Astrocyte (in vitro differentiated cells and primary cell): ENCODE data around the gene FAM3D. TPM values are rescaled to one million over a fixed set of nuclear protein-coding genes. Genes with fewer than 3 reads are reported as not detected.

Experiments
- DNase-seq: peaks from one replicate; pipeline ENCODE4 v3.0.0-alpha.2; 2010; ENCODE audit warnings: low read depth
- FAIRE-seq: peaks from 2 replicates; lab custom pipeline; 2011; peaks lifted over from hg19 to GRCh38; lab: Jason Lieb, UNC
- H2AFZ ChIP-seq: 2 replicates; pipeline ENCODE4 v1.6.0; 2012; ENCODE audit warnings: low read depth, low read length, inconsistent platforms
- H3K27ac ChIP-seq: 2 replicates; pipeline ENCODE4 v1.5.1; 2011; ENCODE audit warnings: low read depth, low read length, inconsistent platforms
- H3K27me3 ChIP-seq: 2 replicates; pipeline ENCODE4 v1.6.0; 2011; ENCODE audit warnings: low read length, inconsistent platforms; ENCODE audit not compliant: insufficient read depth
- H3K36me3 ChIP-seq: 2 replicates; pipeline ENCODE4 v1.5.1; 2011; ENCODE audit warnings: low read length, inconsistent platforms; ENCODE audit not compliant: insufficient read depth
- H3K4me1 ChIP-seq: 2 replicates; pipeline ENCODE4 v1.5.1; 2011; ENCODE audit warnings: low read length, inconsistent platforms; ENCODE audit not compliant: insufficient read depth
- H3K4me2 ChIP-seq: 2 replicates; pipeline ENCODE4 v1.6.0; 2012; ENCODE audit warnings: low read length, inconsistent platforms
- H3K4me3 ChIP-seq: 2 replicates; pipeline ENCODE4 v1.5.1; 2011; ENCODE audit warnings: low read depth, mild to moderate bottlenecking, low read length, inconsistent platforms; ENCODE audit not compliant: insufficient read depth
- H3K79me2 ChIP-seq: 2 replicates; pipeline ENCODE4 v1.6.0; 2012; ENCODE audit warnings: mild to moderate bottlenecking, low read length, inconsistent platforms; ENCODE audit not compliant: insufficient read depth
- H3K9ac ChIP-seq: 2 replicates; pipeline ENCODE4 v1.6.0; 2012; ENCODE audit warnings: mild to moderate bottlenecking, low read length, inconsistent platforms
- H3K9me3 ChIP-seq: 2 replicates; pipeline ENCODE4 v1.5.1; 2012; ENCODE audit warnings: low read depth, mild to moderate bottlenecking, low read length, inconsistent platforms; ENCODE audit not compliant: insufficient read depth
- H4K20me1 ChIP-seq: 2 replicates; pipeline ENCODE4 v1.6.0; 2012; ENCODE audit warnings: low read length, inconsistent platforms; ENCODE audit not compliant: insufficient read depth
- H3K27ac Mint-ChIP-seq: one replicate; pipeline ENCODE4 v1.8.0; 2021; ENCODE audit warnings: mild to moderate bottlenecking, mixed read lengths; ENCODE audit not compliant: unreplicated experiment
- H3K27me3 Mint-ChIP-seq: one replicate; pipeline ENCODE4 v1.8.0; 2021; ENCODE audit warnings: low read depth, mixed read lengths; ENCODE audit not compliant: unreplicated experiment
- H3K36me3 Mint-ChIP-seq: one replicate; pipeline ENCODE4 v1.8.0; 2021; ENCODE audit warnings: low read depth, mixed read lengths; ENCODE audit not compliant: unreplicated experiment
- H3K4me1 Mint-ChIP-seq: one replicate; pipeline ENCODE4 v1.8.0; 2021; ENCODE audit warnings: low read depth, mixed read lengths; ENCODE audit not compliant: unreplicated experiment
- H3K4me3 Mint-ChIP-seq: one replicate; pipeline ENCODE4 v1.8.0; 2021; ENCODE audit warnings: mild to moderate bottlenecking, moderate library complexity, mixed read lengths; ENCODE audit not compliant: unreplicated experiment
- H3K9me3 Mint-ChIP-seq: one replicate; pipeline ENCODE4 v1.8.0; 2021; ENCODE audit warnings: mild to moderate bottlenecking, mixed read lengths; ENCODE audit not compliant: unreplicated experiment
- CTCF ChIP-seq: IDR thresholded peaks from 2 replicates; pipeline ENCODE4 v1.5.1; 2011; ENCODE audit warnings: low read depth, mild to moderate bottlenecking, inconsistent platforms, low read length, moderate library complexity; ENCODE audit not compliant: insufficient read depth
- EZH2 ChIP-seq: IDR thresholded peaks from 2 replicates; pipeline ENCODE4 v1.6.1; 2012; ENCODE audit warnings: mild to moderate bottlenecking, low read length, inconsistent platforms; ENCODE audit not compliant: insufficient read depth
- total RNA-seq: library from RNA; stranded (reverse); gene quantifications from 2 replicates; pipeline ENCODE4 v1.2.1, GENCODE V29; 2021

Gene FAM3D
- total RNA-seq, 1 donor from 2014 or later, result not detected

GRCh38 chr3:58665405-58665804, 1.2 kb downstream of the FAM3D start:
- no peaks in the 10 kb centered on the region for H3K36me3 Mint-ChIP-seq
- H3K27me3 Mint-ChIP-seq, result peaks cover 34% of the 10 kb centered on the region

GRCh38 chr3:58664611-58665010, 2.0 kb downstream of the FAM3D start:
- Mint-ChIP-seq H3K4me3 (no peak overlapping the region), H3K27ac (no peak overlapping the region), H3K36me3 (no peaks in the 10 kb centered on the region), H3K4me1 (no peaks in the 10 kb centered on the region), H3K9me3 (peaks cover 8% of the 10 kb centered on the region), H3K27me3 (peaks cover 38% of the 10 kb centered on the region)
- H3K27ac ChIP-seq, result no peak overlapping the region
- no peak for TF ChIP-seq CTCF
- FAIRE-seq, result no peak
- H3K36me3 ChIP-seq, result no peaks in the 10 kb centered on the region
- H2AFZ ChIP-seq, result no peak overlapping the region
- H3K9me3 ChIP-seq, result no peaks in the 10 kb centered on the region
- no peaks in the 10 kb centered on the region for H3K27me3 ChIP-seq
- H3K9ac ChIP-seq, result no peak overlapping the region
- H3K79me2 ChIP-seq, result no peaks in the 10 kb centered on the region
- no peak overlapping the region for H3K4me2 ChIP-seq
- no peaks in the 10 kb centered on the region for H4K20me1 ChIP-seq
- no peak for DNase-seq
- H3K4me1 ChIP-seq, result no peaks in the 10 kb centered on the region
- H3K4me3 ChIP-seq, result no peak overlapping the region

More at GRCh38 chr3:58665405-58665804, 1.2 kb downstream of the FAM3D start:
- Histone ChIP-seq H3K27ac (no peak overlapping the region), H4K20me1 (no peaks in the 10 kb centered on the region), H3K27me3 (no peaks in the 10 kb centered on the region), H3K4me2 (no peak overlapping the region), H3K9ac (no peak overlapping the region), H3K36me3 (no peaks in the 10 kb centered on the region), H3K79me2 (no peaks in the 10 kb centered on the region), H2AFZ (no peak overlapping the region), H3K4me3 (no peak overlapping the region), H3K4me1 (no peaks in the 10 kb centered on the region), H3K9me3 (no peaks in the 10 kb centered on the region)
- FAIRE-seq, result no peak
- no peak for DNase-seq
- TF ChIP-seq CTCF (no peak), EZH2 (no peak)
- Mint-ChIP-seq H3K4me3 (no peak overlapping the region), H3K4me1 (no peaks in the 10 kb centered on the region), H3K9me3 (peaks cover 8% of the 10 kb centered on the region), H3K27ac (no peak overlapping the region)

GRCh38 chr3:58661836-58662420, 4.6 kb downstream of the FAM3D start:
- Histone ChIP-seq H3K4me1 (no peaks in the 10 kb centered on the region), H2AFZ (no peak overlapping the region), H3K4me2 (no peak overlapping the region), H3K36me3 (no peaks in the 10 kb centered on the region), H3K4me3 (no peak overlapping the region), H3K9me3 (no peaks in the 10 kb centered on the region), H4K20me1 (no peaks in the 10 kb centered on the region), H3K27ac (no peak overlapping the region), H3K27me3 (no peaks in the 10 kb centered on the region), H3K9ac (no peak overlapping the region), H3K79me2 (no peaks in the 10 kb centered on the region)
- Mint-ChIP-seq H3K9me3 (peaks cover 12% of the 10 kb centered on the region), H3K4me3 (no peak overlapping the region), H3K36me3 (no peaks in the 10 kb centered on the region), H3K4me1 (no peaks in the 10 kb centered on the region), H3K27me3 (peaks cover 40% of the 10 kb centered on the region), H3K27ac (no peak overlapping the region)
- FAIRE-seq (no peak), DNase-seq (no peak)
- no peak for TF ChIP-seq CTCF
- TF ChIP-seq EZH2, result no peak
